Neural progenitor cell (in vitro differentiated cells): ENCODE results near the gene TM4SF20. TPM values are rescaled to one million over a fixed set of nuclear protein-coding genes. Genes with fewer than 3 reads are reported as not detected.
A peak's percentile ranks its signal among the peaks of the same experiment; 100 is the strongest.

Experiments used
- DNase-seq: peaks from one replicate; pipeline ENCODE4 v3.0.0-alpha.2; 2016; ENCODE audit warnings: low spot score
- H2AFZ ChIP-seq: fragments of 200-600 bp; sonication (generic); replicated peaks from 2 replicates; pipeline ENCODE4 v1.6.1; 2016; ENCODE audit warnings: antibody characterized with exemption
- H3F3A ChIP-seq: fragments of 200-600 bp; sonication (generic); 2 replicates; pipeline ENCODE4 v1.6.1; 2016; ENCODE audit warnings: antibody characterized with exemption, low read depth
- H3K27ac ChIP-seq: fragments of 200-600 bp; sonication (generic); 2 replicates; pipeline ENCODE4 v1.5.1; 2016; ENCODE audit warnings: mild to moderate bottlenecking
- H3K27me3 ChIP-seq: fragments of 200-600 bp; sonication (generic); 2 replicates; pipeline ENCODE4 v1.6.1; 2016; ENCODE audit warnings: mild to moderate bottlenecking, moderate library complexity
- H3K36me3 ChIP-seq: fragments of 200-600 bp; sonication (generic); 2 replicates; pipeline ENCODE4 v1.5.1; 2016
- H3K4me1 ChIP-seq: fragments of 200-600 bp; sonication (generic); 2 replicates; pipeline ENCODE4 v1.6.1; 2016; ENCODE audit warnings: mixed run types
- H3K4me2 ChIP-seq: fragments of 200-600 bp; sonication (generic); 2 replicates; pipeline ENCODE4 v1.6.1; 2016
- H3K4me3 ChIP-seq: fragments of 200-600 bp; sonication (generic); 2 replicates; pipeline ENCODE4 v1.5.1; 2016
- H3K79me2 ChIP-seq: fragments of 200-600 bp; sonication (generic); 2 replicates; pipeline ENCODE4 v1.6.1; 2016; ENCODE audit warnings: low read depth
- H3K9ac ChIP-seq: fragments of 200-600 bp; sonication (generic); 2 replicates; pipeline ENCODE4 v1.6.1; 2016
- H3K9me3 ChIP-seq: fragments of 200-600 bp; sonication (generic); 2 replicates; pipeline ENCODE4 v1.5.1; 2016; ENCODE audit warnings: low read depth
- H4K20me1 ChIP-seq: fragments of 200-600 bp; sonication (generic); 2 replicates; pipeline ENCODE4 v1.6.1; 2016; ENCODE audit warnings: low read depth
- H3K27ac Mint-ChIP-seq: 3 replicates; pipeline ENCODE4 v1.8.0; 2021; ENCODE audit warnings: mixed read lengths
- H3K27me3 Mint-ChIP-seq: 2 replicates; pipeline ENCODE4 v1.8.0; 2022; ENCODE audit warnings: low read depth, mild to moderate bottlenecking, inconsistent platforms, moderate library complexity, mixed read lengths; ENCODE audit not compliant: insufficient read depth
- H3K36me3 Mint-ChIP-seq: 3 replicates; pipeline ENCODE4 v1.8.0; 2021; ENCODE audit warnings: mixed read lengths
- H3K4me1 Mint-ChIP-seq: 3 replicates; pipeline ENCODE4 v1.8.0; 2021; ENCODE audit warnings: mixed read lengths
- H3K4me3 Mint-ChIP-seq: 3 replicates; pipeline ENCODE4 v1.8.0; 2021; ENCODE audit warnings: mild to moderate bottlenecking, moderate library complexity, mixed read lengths
- H3K9me3 Mint-ChIP-seq: 3 replicates; pipeline ENCODE4 v1.8.0; 2020; ENCODE audit warnings: mixed read lengths
- EZH2 ChIP-seq: fragments of 200-600 bp; sonication (generic); IDR thresholded peaks from 2 replicates; pipeline ENCODE4 v1.6.1; 2017; ENCODE audit warnings: antibody characterized with exemption, mild to moderate bottlenecking, moderate library complexity
- EZH2phosphoT487 ChIP-seq: fragments of 200-600 bp; sonication (generic); IDR thresholded peaks from 2 replicates; pipeline ENCODE4 v1.6.1; 2017; ENCODE audit warnings: antibody characterized with exemption
- total RNA-seq: library from RNA; depleted of rRNA; stranded (reverse); fragments of >200 nt; gene quantifications from 2 replicates; pipeline ENCODE4 v1.2.3, GENCODE V29; 2015; ENCODE audit warnings: low replicate concordance
- TF ChIP-seq, protein P1 (sequence below): fragments of 200-600 bp; sonication (generic); IDR thresholded peaks from 2 replicates; pipeline ENCODE4 v1.5.1; 2017; ENCODE audit warnings: antibody characterized with exemption, mild to moderate bottlenecking

TM4SF20 gene
- total RNA-seq, 1 donor from 2014 or later: not detected

DNA sequence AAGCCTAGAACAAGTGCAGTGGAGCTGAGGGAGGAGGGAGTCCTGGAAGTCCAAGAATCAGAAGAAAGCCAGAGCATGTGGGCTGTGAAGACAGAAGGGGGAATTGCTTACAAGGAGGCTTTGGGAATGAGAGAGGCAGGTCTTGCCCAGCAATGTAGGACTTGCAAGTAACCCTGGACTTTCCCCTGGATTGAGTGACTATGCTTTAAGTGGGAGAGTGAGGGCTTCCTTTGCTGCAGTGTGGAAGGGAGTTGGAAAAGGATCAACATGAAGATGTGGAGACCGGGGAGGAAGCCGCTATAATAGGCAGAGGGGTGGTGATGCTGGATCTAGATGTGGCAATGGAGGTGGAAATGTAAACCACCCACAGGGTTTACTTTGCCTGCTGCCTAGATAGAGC, 22.4 kb upstream of the TM4SF20 start:
- peaks cover 4% of the 10 kb centered on the region for H3K9me3 Mint-ChIP-seq
- H3K4me3 ChIP-seq: no peak overlapping the region
- H3K27me3 Mint-ChIP-seq: peaks cover 5% of the 10 kb centered on the region
- no peak for DNase-seq
- no peak overlapping the region for H3K4me3 Mint-ChIP-seq
- TF ChIP-seq, protein P1, sequence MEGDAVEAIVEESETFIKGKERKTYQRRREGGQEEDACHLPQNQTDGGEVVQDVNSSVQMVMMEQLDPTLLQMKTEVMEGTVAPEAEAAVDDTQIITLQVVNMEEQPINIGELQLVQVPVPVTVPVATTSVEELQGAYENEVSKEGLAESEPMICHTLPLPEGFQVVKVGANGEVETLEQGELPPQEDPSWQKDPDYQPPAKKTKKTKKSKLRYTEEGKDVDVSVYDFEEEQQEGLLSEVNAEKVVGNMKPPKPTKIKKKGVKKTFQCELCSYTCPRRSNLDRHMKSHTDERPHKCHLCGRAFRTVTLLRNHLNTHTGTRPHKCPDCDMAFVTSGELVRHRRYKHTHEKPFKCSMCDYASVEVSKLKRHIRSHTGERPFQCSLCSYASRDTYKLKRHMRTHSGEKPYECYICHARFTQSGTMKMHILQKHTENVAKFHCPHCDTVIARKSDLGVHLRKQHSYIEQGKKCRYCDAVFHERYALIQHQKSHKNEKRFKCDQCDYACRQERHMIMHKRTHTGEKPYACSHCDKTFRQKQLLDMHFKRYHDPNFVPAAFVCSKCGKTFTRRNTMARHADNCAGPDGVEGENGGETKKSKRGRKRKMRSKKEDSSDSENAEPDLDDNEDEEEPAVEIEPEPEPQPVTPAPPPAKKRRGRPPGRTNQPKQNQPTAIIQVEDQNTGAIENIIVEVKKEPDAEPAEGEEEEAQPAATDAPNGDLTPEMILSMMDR: no peak
- TF ChIP-seq EZH2phosphoT487 (no peak), EZH2 (no peak)
- H3K36me3 Mint-ChIP-seq: no peaks in the 10 kb centered on the region
- H3K9me3 ChIP-seq: no peaks in the 10 kb centered on the region
- H3K9ac ChIP-seq: no peak overlapping the region
- H3K27me3 ChIP-seq: no peaks in the 10 kb centered on the region
- no peaks in the 10 kb centered on the region for H4K20me1 ChIP-seq
- peaks cover 5% of the 10 kb centered on the region for H3K4me1 Mint-ChIP-seq
- no peaks in the 10 kb centered on the region for H3K4me1 ChIP-seq
- H3K4me2 ChIP-seq: no peak overlapping the region
- H2AFZ ChIP-seq: no peak overlapping the region
- H3K27ac Mint-ChIP-seq: peak overlapping the region; percentile 9
- no peaks in the 10 kb centered on the region for H3F3A ChIP-seq
- no peak overlapping the region for H3K27ac ChIP-seq
- no peaks in the 10 kb centered on the region for H3K36me3 ChIP-seq
- H3K79me2 ChIP-seq: no peaks in the 10 kb centered on the region

- H3K36me3 ChIP-seq: no peaks in the 10 kb centered on the region
- TF ChIP-seq, protein P1: no peak
- TF ChIP-seq EZH2phosphoT487 (no peak), EZH2 (no peak)
- no peak overlapping the region for H2AFZ ChIP-seq
- H3K9ac ChIP-seq: no peak overlapping the region
- H3K79me2 ChIP-seq: no peaks in the 10 kb centered on the region
- no peak overlapping the region for H3K27ac Mint-ChIP-seq
- no peak overlapping the region for H3K4me2 ChIP-seq
- no peak overlapping the region for H3K27ac ChIP-seq
- H3K27me3 ChIP-seq: no peaks in the 10 kb centered on the region
- H3K4me3 Mint-ChIP-seq: no peak overlapping the region
- no peaks in the 10 kb centered on the region for H3K4me1 ChIP-seq
- no peaks in the 10 kb centered on the region for H3F3A ChIP-seq
- H3K9me3 ChIP-seq: no peaks in the 10 kb centered on the region
- no peaks in the 10 kb centered on the region for H3K4me1 Mint-ChIP-seq
- H3K9me3 Mint-ChIP-seq: peaks cover 4% of the 10 kb centered on the region
- no peaks in the 10 kb centered on the region for H3K36me3 Mint-ChIP-seq
- H3K4me3 ChIP-seq: no peak overlapping the region
- no peaks in the 10 kb centered on the region for H4K20me1 ChIP-seq
- no peak for DNase-seq
- peaks cover 5% of the 10 kb centered on the region for H3K27me3 Mint-ChIP-seq
Measured at GRCh38 chr2:227398684-227399670, 19.9 kb upstream of the TM4SF20 start.

DNA sequence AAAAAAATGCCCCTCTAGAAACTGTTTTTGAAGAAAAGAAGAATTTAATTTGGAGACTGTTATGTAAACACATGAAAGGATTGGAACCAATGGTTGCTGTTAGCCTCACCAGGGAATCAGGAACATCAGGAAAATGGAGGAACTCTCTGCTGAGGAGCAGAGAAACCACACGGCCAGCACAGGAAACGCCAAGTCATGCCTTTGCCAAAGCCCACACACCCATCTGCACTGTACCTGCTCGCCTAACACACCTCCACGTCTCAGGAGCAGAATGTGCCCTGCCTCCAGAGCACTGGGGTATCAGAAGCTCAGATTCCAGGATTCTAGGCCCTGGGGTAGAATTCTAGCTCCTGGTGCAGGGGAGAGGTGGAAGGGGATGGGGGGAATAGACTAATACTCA, 18.5 kb upstream of the TM4SF20 start:
- no peaks in the 10 kb centered on the region for H3K36me3 Mint-ChIP-seq
- H3K27ac ChIP-seq: no peak overlapping the region
- no peaks in the 10 kb centered on the region for H3F3A ChIP-seq
- H3K4me2 ChIP-seq: no peak overlapping the region
- H3K27me3 ChIP-seq: no peaks in the 10 kb centered on the region
- no peaks in the 10 kb centered on the region for H3K79me2 ChIP-seq
- H4K20me1 ChIP-seq: no peaks in the 10 kb centered on the region
- H3K4me3 ChIP-seq: no peak overlapping the region
- no peak overlapping the region for H2AFZ ChIP-seq
- H3K27me3 Mint-ChIP-seq: peaks cover 5% of the 10 kb centered on the region
- no peaks in the 10 kb centered on the region for H3K4me1 Mint-ChIP-seq
- no peak for TF ChIP-seq EZH2
- TF ChIP-seq EZH2phosphoT487: no peak
- TF ChIP-seq, protein P1: no peak
- H3K4me1 ChIP-seq: no peaks in the 10 kb centered on the region
- no peaks in the 10 kb centered on the region for H3K36me3 ChIP-seq
- no peak overlapping the region for H3K4me3 Mint-ChIP-seq
- no peak for DNase-seq
- no peaks in the 10 kb centered on the region for H3K9me3 ChIP-seq
- H3K9me3 Mint-ChIP-seq: no peaks in the 10 kb centered on the region
- H3K27ac Mint-ChIP-seq: no peak overlapping the region
- H3K9ac ChIP-seq: no peak overlapping the region
